NCI-H446 (cell line): ENCODE measurements around the gene METTL5.
"Not testable (repeated sequence)": the region's sequence is repeated elsewhere in the genome, so short reads cannot be mapped to it uniquely, and the experiment has no call there.

ENCODE experiments used
- DNase-seq, 2 experiments: peaks; one replicate each; lab custom pipeline; 2025; lab: John Stamatoyannopoulos, UW

METTL5 gene

GRCh38 chr2:169824373-169825333 lies at the start of gene METTL5:
METTL5 (minus strand) TSS chr2:169824905; CDS start chr2:169824597, 308 bp downstream.
- peak; percentile 49 to 81 for DNase-seq

- no peak for DNase-seq
Observed at GRCh38 chr2:169871994-169872393, 47.3 kb upstream of the METTL5 start.

GRCh38 chr2:169871369-169871768 lies 46.7 kb upstream of the METTL5 start:
- not testable (repeated sequence) for DNase-seq

- DNase-seq = no peak
Observed at GRCh38 chr2:169868951-169869350, 44.2 kb upstream of the METTL5 start.

GRCh38 chr2:169867579-169867978 lies 42.9 kb upstream of the METTL5 start:
- DNase-seq = no peak

GRCh38 chr2:169866230-169866629 lies 41.5 kb upstream of the METTL5 start:
- DNase-seq = not testable (repeated sequence)

GRCh38 chr2:169865492-169865891 lies 40.8 kb upstream of the METTL5 start:
- DNase-seq = no peak

- no peak for DNase-seq
Observed at GRCh38 chr2:169862816-169863215, 38.1 kb upstream of the METTL5 start.

GRCh38 chr2:169860149-169860548 lies 35.4 kb upstream of the METTL5 start:
- DNase-seq = no peak

- no peak for DNase-seq
Observed at GRCh38 chr2:169859423-169859822, 34.7 kb upstream of the METTL5 start.

GRCh38 chr2:169855281-169856258 lies 30.9 kb upstream of the METTL5 start:
- DNase-seq = not testable (repeated sequence)

GRCh38 chr2:169853041-169853668 lies 28.4 kb upstream of the METTL5 start:
- no peak for DNase-seq

- no peak for DNase-seq
Observed at GRCh38 chr2:169849710-169850109, 25.0 kb upstream of the METTL5 start.

- DNase-seq = peak in 1 of 2 experiments; percentile 21
Observed at GRCh38 chr2:169848959-169849693, 24.4 kb upstream of the METTL5 start.

GRCh38 chr2:169845016-169845415 lies 20.3 kb upstream of the METTL5 start:
- DNase-seq = no peak

- DNase-seq = not testable (repeated sequence)
Observed at GRCh38 chr2:169841625-169842024, 16.9 kb upstream of the METTL5 start.

GRCh38 chr2:169840747-169841142 lies 16.0 kb upstream of the METTL5 start:
- no peak for DNase-seq

- DNase-seq = no peak
Observed at GRCh38 chr2:169839954-169840746, 15.4 kb upstream of the METTL5 start.

- no peak for DNase-seq
Observed at GRCh38 chr2:169838743-169839489, 14.2 kb upstream of the METTL5 start.

- no peak for DNase-seq
Observed at GRCh38 chr2:169834401-169834800, 9.7 kb upstream of the METTL5 start.
